Gastrocnemius medialis (tissue), 4 donors: Measurements from ENCODE around the gene BCAP31.

Experiments used
- POLR2A ChIP-seq, 2 donors: fragments of 450-650 bp; IDR thresholded peaks; one replicate each; pipeline ENCODE4 v1.6.1; 2017; ENCODE audit warnings: antibody characterized with exemption in 2 of 2, mild to moderate bottlenecking in 2 of 2, moderate library complexity in 2 of 2
- TF ChIP-seq, protein P1 (sequence below), 5 experiments: fragments of 450-650 bp in 3 of 5; fragments of 200-600 bp in 2 of 5; sonication (generic) in 2 of 5; IDR thresholded peaks in 4 of 5; conservative IDR thresholded peaks in 1 of 5; 1 replicate in 4 of 5; 2 replicates in 1 of 5; pipeline ENCODE4 v1.5.1; 2016 to 2019; ENCODE audit warnings: antibody characterized with exemption in 5 of 5, mild to moderate bottlenecking in 3 of 5, moderate library complexity in 3 of 5

DNA sequence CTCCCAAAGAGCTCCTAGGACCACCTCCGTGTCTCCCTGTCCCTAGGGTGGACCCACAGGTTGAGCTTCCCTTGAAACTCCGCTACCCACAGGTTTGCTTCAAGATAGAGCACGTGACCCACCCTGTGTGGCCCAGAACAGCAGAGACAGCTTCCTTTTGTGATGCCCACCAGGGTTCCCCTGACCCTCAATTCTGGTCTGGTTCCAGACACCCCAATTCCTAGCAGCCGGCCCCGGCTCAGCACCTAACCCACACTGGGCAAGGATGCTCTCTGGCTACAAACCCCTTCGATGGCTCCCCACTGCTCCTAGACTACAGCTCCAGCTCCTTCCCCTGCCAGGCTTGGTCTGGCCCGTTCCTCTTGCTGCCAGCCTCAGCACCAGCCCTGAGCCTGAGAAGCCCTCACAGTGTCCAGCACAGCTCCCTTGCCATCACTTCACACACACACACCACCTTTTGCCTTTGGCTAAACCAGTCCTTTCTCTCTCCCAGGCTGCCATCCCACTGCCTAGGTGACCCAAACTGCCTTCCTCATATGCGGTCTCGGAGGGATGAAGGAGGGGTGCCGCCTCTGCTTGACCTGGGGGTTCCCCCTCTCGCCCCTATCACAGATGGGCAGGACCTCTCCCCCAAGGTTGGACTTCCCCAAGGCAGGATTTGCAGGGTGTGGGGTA is 56.8 kb downstream of the BCAP31 start:
- TF ChIP-seq, protein P1, sequence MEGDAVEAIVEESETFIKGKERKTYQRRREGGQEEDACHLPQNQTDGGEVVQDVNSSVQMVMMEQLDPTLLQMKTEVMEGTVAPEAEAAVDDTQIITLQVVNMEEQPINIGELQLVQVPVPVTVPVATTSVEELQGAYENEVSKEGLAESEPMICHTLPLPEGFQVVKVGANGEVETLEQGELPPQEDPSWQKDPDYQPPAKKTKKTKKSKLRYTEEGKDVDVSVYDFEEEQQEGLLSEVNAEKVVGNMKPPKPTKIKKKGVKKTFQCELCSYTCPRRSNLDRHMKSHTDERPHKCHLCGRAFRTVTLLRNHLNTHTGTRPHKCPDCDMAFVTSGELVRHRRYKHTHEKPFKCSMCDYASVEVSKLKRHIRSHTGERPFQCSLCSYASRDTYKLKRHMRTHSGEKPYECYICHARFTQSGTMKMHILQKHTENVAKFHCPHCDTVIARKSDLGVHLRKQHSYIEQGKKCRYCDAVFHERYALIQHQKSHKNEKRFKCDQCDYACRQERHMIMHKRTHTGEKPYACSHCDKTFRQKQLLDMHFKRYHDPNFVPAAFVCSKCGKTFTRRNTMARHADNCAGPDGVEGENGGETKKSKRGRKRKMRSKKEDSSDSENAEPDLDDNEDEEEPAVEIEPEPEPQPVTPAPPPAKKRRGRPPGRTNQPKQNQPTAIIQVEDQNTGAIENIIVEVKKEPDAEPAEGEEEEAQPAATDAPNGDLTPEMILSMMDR (IDR thresholded peaks at IDR 0.05 in 4 of 5, conservative IDR thresholded peaks at IDR 0.05 in 1 of 5) = no peak
- no peak for TF ChIP-seq POLR2A (IDR thresholded peaks at IDR 0.05)
